K562 (cell line): ENCODE measurements around the gene HHIPL2. TPM values are rescaled to one million over a fixed set of nuclear protein-coding genes. Genes with fewer than 3 reads are reported as not detected.

Source experiments
- BDP1 ChIP-seq: IDR thresholded peaks from 3 replicates; pipeline ENCODE4 v1.6.1; 2011; ENCODE audit not compliant: insufficient read length, insufficient read depth
- CBX1 ChIP-seq: sonication (generic); IDR thresholded peaks from 2 replicates; pipeline ENCODE4 v1.6.1; 2016; ENCODE audit warnings: antibody characterized with exemption, low read depth, mild to moderate bottlenecking
- ELF4 ChIP-seq: fragments of 450-650 bp; formaldehyde crosslinking; IDR thresholded peaks from 2 replicates; pipeline ENCODE4 v1.4.0; 2022; ENCODE audit warnings: missing genetic modification characterization
- FOSL1 ChIP-seq: fragments of 200-800 bp; sonication (Bioruptor generic); conservative IDR thresholded peaks from 2 replicates; pipeline ENCODE4 v1.6.1; 2016; ENCODE audit warnings: missing genetic modification characterization, missing compliant biosample characterization
- NR2C1 ChIP-seq, 2 experiments: fragments of 450-650 bp; IDR thresholded peaks; 2 replicates each; pipeline ENCODE4 v1.6.1; 2017; ENCODE audit warnings: mild to moderate bottlenecking in 2 of 2, antibody characterized with exemption in 1 of 2, inconsistent platforms in 1 of 2, missing compliant biosample characterization in 1 of 2, missing genetic modification characterization in 1 of 2
- SAFB ChIP-seq: fragments of 200-400 bp; formaldehyde crosslinking; IDR thresholded peaks from 2 replicates; pipeline ENCODE4 v1.6.1; 2017; ENCODE audit warnings: low read depth, low read length, borderline replicate concordance
- SLC30A9 ChIP-seq: fragments of 250-450 bp; sonication (Bioruptor Pico); IDR thresholded peaks from 2 replicates; pipeline ENCODE4 v1.8.0; 2022; ENCODE audit warnings: mild to moderate bottlenecking, moderate library complexity
- TBP ChIP-seq: optimal IDR thresholded peaks from 2 replicates; pipeline ENCODE3; 2011; ENCODE audit warnings: low read depth, low read length, improper control_type of control experiment
- polyA plus RNA-seq, 8 experiments: library from polyadenylated mRNA; depleted of rRNA in 4 of 8; stranded (reverse) in 5 of 8; unstranded in 3 of 8; fragments of >200 nt; fragmentation: Nextera tagmentation in 2 of 8; fragmentation: Illumina TruSeq in 1 of 8; extraction: Ambion mirVana in 2 of 8; extraction: Trizol in 1 of 8; gene quantifications; 2 replicates each; pipeline versions ENCODE4 v1.2.1 to v1.2.3, GENCODE V29; 2011 to 2014; ENCODE audit warnings: inconsistent platforms in 1 of 8, missing spikeins in 1 of 8
- total RNA-seq, 7 experiments: library from RNA; depleted of rRNA in 6 of 7; stranded (reverse); fragments of >200 nt in 6 of 7; fragmentation: Illumina TruSeq in 2 of 7; extraction: Trizol in 2 of 7; gene quantifications; 2 replicates each; pipeline versions ENCODE4 v1.2.1 to v1.2.3, GENCODE V29; 2011 to 2021; ENCODE audit warnings: low replicate concordance in 1 of 7
- TF ChIP-seq, protein P1 (sequence below), 2 experiments: fragments of 450-650 bp; formaldehyde crosslinking in 1 of 2; IDR thresholded peaks; 2 replicates each; pipeline versions ENCODE4 v1.4.0 to v1.6.1; 2014 to 2020; ENCODE audit warnings: mild to moderate bottlenecking in 2 of 2, borderline replicate concordance in 1 of 2, low read depth in 1 of 2
- TF ChIP-seq, protein P2 (sequence below), 2 experiments: IDR thresholded peaks in 1 of 2; conservative IDR thresholded peaks in 1 of 2; 2 replicates each; pipeline ENCODE4 v1.6.1; 2016; ENCODE audit warnings: low read depth in 2 of 2, mild to moderate bottlenecking in 1 of 2, missing compliant biosample characterization in 1 of 2, missing genetic modification characterization in 1 of 2, moderate library complexity in 1 of 2
- TF ChIP-seq, protein P3 (sequence below), 2 experiments: IDR thresholded peaks; 2 replicates each; pipeline ENCODE4 v1.6.1; 2011; ENCODE audit warnings: borderline replicate concordance in 1 of 2, control low read depth in 1 of 2, low read depth in 1 of 2, low read length in 1 of 2, mild to moderate bottlenecking in 1 of 2, mixed read lengths in 1 of 2, moderate library complexity in 1 of 2; ENCODE audit not compliant: insufficient read depth in 1 of 2, insufficient read length in 1 of 2, poor library complexity in 1 of 2, severe bottlenecking in 1 of 2; ENCODE audit errors: extremely low read depth in 1 of 2
- TF ChIP-seq, protein P4 (sequence below): fragments of 450-650 bp; IDR thresholded peaks from 2 replicates; pipeline ENCODE4 v1.6.1; 2016; ENCODE audit warnings: low read depth, mild to moderate bottlenecking, moderate library complexity

HHIPL2 gene
- total and polyA plus RNA-seq, 9 of the 15 experiments (the other 6 are each of a cell fraction or from before 2014, with no cell fraction given): 0.05 to 0.60 (median 0.20) TPM; not detected in 1

DNA sequence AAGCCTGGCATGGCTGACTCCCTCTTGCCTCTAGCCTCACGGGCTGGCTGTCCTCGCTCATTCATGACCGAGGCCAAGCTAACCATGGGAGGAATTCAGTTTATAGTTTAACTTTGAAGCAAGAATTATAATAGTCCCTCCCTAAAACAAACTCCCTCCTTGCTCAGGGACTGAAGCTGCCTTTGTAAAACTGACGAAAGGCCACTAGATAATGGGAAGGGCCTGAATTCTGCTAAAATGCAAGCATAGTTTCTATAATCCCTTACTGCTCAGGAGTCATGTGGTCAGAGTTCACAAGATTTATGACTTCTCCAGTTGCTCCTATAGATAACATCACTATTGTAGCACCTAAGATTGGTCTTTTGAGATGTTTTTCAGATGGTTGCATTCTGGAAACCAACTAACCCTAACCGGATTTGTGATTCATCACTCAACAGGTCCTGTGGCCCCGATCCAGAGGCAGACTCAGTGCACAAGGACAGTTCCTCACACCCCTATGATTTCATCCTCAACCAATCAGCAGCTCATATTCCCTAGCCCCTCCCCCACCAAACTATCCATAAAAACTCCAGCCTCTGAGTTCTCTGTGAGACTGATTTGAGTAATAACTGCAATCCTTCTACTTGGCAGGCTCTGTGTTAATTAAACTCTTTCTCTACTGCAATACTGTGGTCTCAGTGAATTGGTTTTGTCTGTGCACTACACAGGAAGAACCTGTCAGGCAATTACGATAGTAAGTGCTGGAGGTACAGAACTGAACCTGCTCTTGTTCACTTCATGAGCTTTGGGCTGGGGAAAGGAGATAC lies 26.4 kb downstream of the HHIPL2 start (continued):
- TF ChIP-seq, protein P1, sequence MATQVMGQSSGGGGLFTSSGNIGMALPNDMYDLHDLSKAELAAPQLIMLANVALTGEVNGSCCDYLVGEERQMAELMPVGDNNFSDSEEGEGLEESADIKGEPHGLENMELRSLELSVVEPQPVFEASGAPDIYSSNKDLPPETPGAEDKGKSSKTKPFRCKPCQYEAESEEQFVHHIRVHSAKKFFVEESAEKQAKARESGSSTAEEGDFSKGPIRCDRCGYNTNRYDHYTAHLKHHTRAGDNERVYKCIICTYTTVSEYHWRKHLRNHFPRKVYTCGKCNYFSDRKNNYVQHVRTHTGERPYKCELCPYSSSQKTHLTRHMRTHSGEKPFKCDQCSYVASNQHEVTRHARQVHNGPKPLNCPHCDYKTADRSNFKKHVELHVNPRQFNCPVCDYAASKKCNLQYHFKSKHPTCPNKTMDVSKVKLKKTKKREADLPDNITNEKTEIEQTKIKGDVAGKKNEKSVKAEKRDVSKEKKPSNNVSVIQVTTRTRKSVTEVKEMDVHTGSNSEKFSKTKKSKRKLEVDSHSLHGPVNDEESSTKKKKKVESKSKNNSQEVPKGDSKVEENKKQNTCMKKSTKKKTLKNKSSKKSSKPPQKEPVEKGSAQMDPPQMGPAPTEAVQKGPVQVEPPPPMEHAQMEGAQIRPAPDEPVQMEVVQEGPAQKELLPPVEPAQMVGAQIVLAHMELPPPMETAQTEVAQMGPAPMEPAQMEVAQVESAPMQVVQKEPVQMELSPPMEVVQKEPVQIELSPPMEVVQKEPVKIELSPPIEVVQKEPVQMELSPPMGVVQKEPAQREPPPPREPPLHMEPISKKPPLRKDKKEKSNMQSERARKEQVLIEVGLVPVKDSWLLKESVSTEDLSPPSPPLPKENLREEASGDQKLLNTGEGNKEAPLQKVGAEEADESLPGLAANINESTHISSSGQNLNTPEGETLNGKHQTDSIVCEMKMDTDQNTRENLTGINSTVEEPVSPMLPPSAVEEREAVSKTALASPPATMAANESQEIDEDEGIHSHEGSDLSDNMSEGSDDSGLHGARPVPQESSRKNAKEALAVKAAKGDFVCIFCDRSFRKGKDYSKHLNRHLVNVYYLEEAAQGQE (IDR thresholded peaks at IDR 0.05; ENCODE audit: borderline replicate concordance): peak; percentile 42; the same call in 1 of the 2 replicates
- TF ChIP-seq, protein P1 (CRISPR knock-in tag; IDR thresholded peaks at IDR 0.05; ENCODE audit: low read depth): no peak
- TF ChIP-seq BDP1 (no peak), ELF4 (CRISPR knock-in tag) (no peak), CBX1 (0 out of 2 replicates have a peak, but pooled peaks have one; percentile 44), TBP (no peak), NR2C1 (IDR thresholded peaks at IDR 0.05) (no peak; the same call in 1 of the 2 replicates), NR2C1 (tag; IDR thresholded peaks at IDR 0.05) (peak; percentile 68), FOSL1 (0 out of 2 replicates have a peak, but pooled peaks have one; percentile 32), SAFB (no peak), SLC30A9 (CRISPR knock-in tag) (no peak)
- TF ChIP-seq, protein P2, sequence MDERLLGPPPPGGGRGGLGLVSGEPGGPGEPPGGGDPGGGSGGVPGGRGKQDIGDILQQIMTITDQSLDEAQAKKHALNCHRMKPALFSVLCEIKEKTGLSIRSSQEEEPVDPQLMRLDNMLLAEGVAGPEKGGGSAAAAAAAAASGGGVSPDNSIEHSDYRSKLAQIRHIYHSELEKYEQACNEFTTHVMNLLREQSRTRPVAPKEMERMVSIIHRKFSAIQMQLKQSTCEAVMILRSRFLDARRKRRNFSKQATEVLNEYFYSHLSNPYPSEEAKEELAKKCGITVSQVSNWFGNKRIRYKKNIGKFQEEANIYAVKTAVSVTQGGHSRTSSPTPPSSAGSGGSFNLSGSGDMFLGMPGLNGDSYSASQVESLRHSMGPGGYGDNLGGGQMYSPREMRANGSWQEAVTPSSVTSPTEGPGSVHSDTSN (CRISPR knock-in tag; IDR thresholded peaks at IDR 0.05; ENCODE audit: low read depth): no peak
- TF ChIP-seq, protein P2 (tag; conservative IDR thresholded peaks at IDR 0.05; ENCODE audit: low read depth): peak; percentile 80
- TF ChIP-seq, protein P3, sequence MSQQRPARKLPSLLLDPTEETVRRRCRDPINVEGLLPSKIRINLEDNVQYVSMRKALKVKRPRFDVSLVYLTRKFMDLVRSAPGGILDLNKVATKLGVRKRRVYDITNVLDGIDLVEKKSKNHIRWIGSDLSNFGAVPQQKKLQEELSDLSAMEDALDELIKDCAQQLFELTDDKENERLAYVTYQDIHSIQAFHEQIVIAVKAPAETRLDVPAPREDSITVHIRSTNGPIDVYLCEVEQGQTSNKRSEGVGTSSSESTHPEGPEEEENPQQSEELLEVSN (IDR thresholded peaks at IDR 0.05; ENCODE audit: borderline replicate concordance in 1 of 2, extremely low read depth in 1 of 2, insufficient read depth in 1 of 2, insufficient read length in 1 of 2, low read depth in 1 of 2, low read length in 1 of 2, poor library complexity in 1 of 2, severe bottlenecking in 1 of 2): no peak
- TF ChIP-seq, protein P4, sequence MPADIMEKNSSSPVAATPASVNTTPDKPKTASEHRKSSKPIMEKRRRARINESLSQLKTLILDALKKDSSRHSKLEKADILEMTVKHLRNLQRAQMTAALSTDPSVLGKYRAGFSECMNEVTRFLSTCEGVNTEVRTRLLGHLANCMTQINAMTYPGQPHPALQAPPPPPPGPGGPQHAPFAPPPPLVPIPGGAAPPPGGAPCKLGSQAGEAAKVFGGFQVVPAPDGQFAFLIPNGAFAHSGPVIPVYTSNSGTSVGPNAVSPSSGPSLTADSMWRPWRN: no peak
